ENCODE data around the gene FOXP1. TPM values are rescaled to one million over a fixed set of nuclear protein-coding genes. Genes with fewer than 3 reads are reported as not detected.

Gene FOXP1
- total RNA-seq, 3 donors from 2014 or later: 61.9 to 267 (median 146) TPM

GRCh38 chr3:71225002-71225684, 358.4 kb downstream of the FOXP1 start:
- Histone ChIP-seq H3K9me3 (no peaks in the 10 kb centered on the region), H3K4me3 (no peak overlapping the region), H3K27ac (peak overlapping the region in 1 of 2 donors; percentile 35), H3K36me3 (no peaks in the 10 kb centered on the region), H3K4me1 (no peaks in the 10 kb centered on the region), H3K27me3 (no peaks in the 10 kb centered on the region)
- no peak for TF ChIP-seq POLR2A (IDR thresholded peaks at IDR 0.05)
- TF ChIP-seq POLR2AphosphoS5 (IDR thresholded peaks at IDR 0.05): no peak
- no peak for TF ChIP-seq CTCF (IDR thresholded peaks at IDR 0.05)
- intact Hi-C loops (cut with DNase I; ENCODE audit: low total_unique reads): no loop called here
- no peak for DNase-seq (ENCODE audit: low spot score in 2 of 2)

- no peak for DNase-seq (ENCODE audit: low spot score in 2 of 2)
These were observed 363.5 kb downstream of the FOXP1 start for GRCh38 chr3:71219744-71220638.

GRCh38 chr3:71218508-71218907, 365.0 kb downstream of the FOXP1 start:
- no peak overlapping the region for H3K27ac ChIP-seq
- H3K36me3 ChIP-seq: no peaks in the 10 kb centered on the region
- no peaks in the 10 kb centered on the region for H3K9me3 ChIP-seq
- no peak overlapping the region for H3K4me3 ChIP-seq
- no peak for TF ChIP-seq CTCF (IDR thresholded peaks at IDR 0.05)
- TF ChIP-seq POLR2AphosphoS5 (IDR thresholded peaks at IDR 0.05): no peak
- no peak for TF ChIP-seq POLR2A (IDR thresholded peaks at IDR 0.05)
- no peaks in the 10 kb centered on the region for H3K27me3 ChIP-seq
- H3K4me1 ChIP-seq: no peaks in the 10 kb centered on the region
- no peak for DNase-seq (ENCODE audit: low spot score in 2 of 2)
- intact Hi-C loops (cut with DNase I; ENCODE audit: low total_unique reads): no loop called here

More at GRCh38 chr3:71219744-71220638, 363.5 kb downstream of the FOXP1 start:
- Histone ChIP-seq H3K4me3 (no peak overlapping the region), H3K27ac (no peak overlapping the region), H3K4me1 (no peaks in the 10 kb centered on the region), H3K9me3 (no peaks in the 10 kb centered on the region), H3K36me3 (no peaks in the 10 kb centered on the region), H3K27me3 (no peaks in the 10 kb centered on the region)
- TF ChIP-seq POLR2A (IDR thresholded peaks at IDR 0.05) (no peak), CTCF (IDR thresholded peaks at IDR 0.05) (no peak), POLR2AphosphoS5 (IDR thresholded peaks at IDR 0.05) (no peak)
- intact Hi-C loops (cut with DNase I; ENCODE audit: low total_unique reads): no loop called here

- Histone ChIP-seq H3K4me3 (no peak overlapping the region), H3K27me3 (no peaks in the 10 kb centered on the region), H3K36me3 (no peaks in the 10 kb centered on the region), H3K9me3 (no peaks in the 10 kb centered on the region), H3K27ac (no peak overlapping the region), H3K4me1 (no peaks in the 10 kb centered on the region)
- no peak for DNase-seq (ENCODE audit: low spot score in 2 of 2)
- intact Hi-C loops (cut with DNase I; ENCODE audit: low total_unique reads): no loop called here
- TF ChIP-seq CTCF (IDR thresholded peaks at IDR 0.05) (no peak), POLR2A (IDR thresholded peaks at IDR 0.05) (no peak), POLR2AphosphoS5 (IDR thresholded peaks at IDR 0.05) (no peak)
These were observed 365.8 kb downstream of the FOXP1 start for GRCh38 chr3:71217640-71218222.

Measured in breast epithelium (tissue), 4 donors.